NCI-H187 treated with DMSO at 0.1 percent for 48 hours (cell line): ENCODE data around the gene KLK13.

Experiments used
- DNase-seq: peaks from one replicate; lab custom pipeline; 2025; lab: John Stamatoyannopoulos, UW

The KLK13 gene

GRCh38 chr19:51060973-51061372 is 3.9 kb downstream of the KLK13 start:
- no peak for DNase-seq

GRCh38 chr19:51060336-51060735 is 4.6 kb downstream of the KLK13 start:
- DNase-seq: no peak

GRCh38 chr19:51059715-51060114 is 5.2 kb downstream of the KLK13 start:
- DNase-seq: no peak

GRCh38 chr19:51055866-51056265 is 9.0 kb downstream of the KLK13 start:
- no peak for DNase-seq

- no peak for DNase-seq
These were observed 17.9 kb downstream of the KLK13 start for GRCh38 chr19:51047031-51047335.

- DNase-seq: no peak
These were observed 20.6 kb downstream of the KLK13 start for GRCh38 chr19:51044327-51044726.

GRCh38 chr19:51043497-51043896 is 21.4 kb downstream of the KLK13 start:
- no peak for DNase-seq

GRCh38 chr19:51040151-51040550 is 24.7 kb downstream of the KLK13 start:
- DNase-seq: no peak

GRCh38 chr19:51036519-51036918 is 28.4 kb downstream of the KLK13 start:
- DNase-seq: no peak

- DNase-seq: no peak
These were observed 30.2 kb downstream of the KLK13 start, which contains the start of gene KLK12 for GRCh38 chr19:51034704-51035103. Gene KLK12, minus strand, starts transcription at chr19:51035002. Its CDS starts 381 bp downstream, at chr19:51034621.

GRCh38 chr19:51031880-51032225 is 33.0 kb downstream of the KLK13 start:
- no peak for DNase-seq

- no peak for DNase-seq
These were observed 33.5 kb downstream of the KLK13 start for GRCh38 chr19:51031220-51031879.

- no peak for DNase-seq
These were observed 34.3 kb downstream of the KLK13 start for GRCh38 chr19:51030631-51031030.

- DNase-seq: no peak
These were observed 35.2 kb downstream of the KLK13 start for GRCh38 chr19:51029718-51030117.

GRCh38 chr19:51027873-51028272 is 37.0 kb downstream of the KLK13 start:
- no peak for DNase-seq

GRCh38 chr19:51027126-51027806 is 37.6 kb downstream of the KLK13 start:
- no peak for DNase-seq

- DNase-seq: no peak
These were observed 38.4 kb downstream of the KLK13 start, which contains the start of gene KLK11 for GRCh38 chr19:51026554-51026831. Gene KLK11, minus strand, starts transcription at chr19:51026616. Its CDS starts 985 bp downstream, at chr19:51025631.

GRCh38 chr19:51025809-51026553 is 38.9 kb downstream of the KLK13 start:
- DNase-seq: no peak

GRCh38 chr19:51025401-51025800 is 39.5 kb downstream of the KLK13 start:
- no peak for DNase-seq

- DNase-seq: peak; percentile 85
These were observed 40.0 kb downstream of the KLK13 start for GRCh38 chr19:51024924-51025323.

GRCh38 chr19:51023946-51024345 is 40.9 kb downstream of the KLK13 start:
- DNase-seq: no peak

GRCh38 chr19:51022526-51022925 is 42.4 kb downstream of the KLK13 start:
- DNase-seq: no peak

- peak; percentile 22 for DNase-seq
These were observed 43.8 kb downstream of the KLK13 start for GRCh38 chr19:51020988-51021651.
